CD4-positive, alpha-beta T cell treated with Interleukin-21 for 1 hour (primary cell): Measurements from ENCODE around the gene MICALL2.

ENCODE experiments used
- DNase-seq: peaks from one replicate; pipeline ENCODE4 v3.0.0-alpha.2; 2020

MICALL2 gene

DNA sequence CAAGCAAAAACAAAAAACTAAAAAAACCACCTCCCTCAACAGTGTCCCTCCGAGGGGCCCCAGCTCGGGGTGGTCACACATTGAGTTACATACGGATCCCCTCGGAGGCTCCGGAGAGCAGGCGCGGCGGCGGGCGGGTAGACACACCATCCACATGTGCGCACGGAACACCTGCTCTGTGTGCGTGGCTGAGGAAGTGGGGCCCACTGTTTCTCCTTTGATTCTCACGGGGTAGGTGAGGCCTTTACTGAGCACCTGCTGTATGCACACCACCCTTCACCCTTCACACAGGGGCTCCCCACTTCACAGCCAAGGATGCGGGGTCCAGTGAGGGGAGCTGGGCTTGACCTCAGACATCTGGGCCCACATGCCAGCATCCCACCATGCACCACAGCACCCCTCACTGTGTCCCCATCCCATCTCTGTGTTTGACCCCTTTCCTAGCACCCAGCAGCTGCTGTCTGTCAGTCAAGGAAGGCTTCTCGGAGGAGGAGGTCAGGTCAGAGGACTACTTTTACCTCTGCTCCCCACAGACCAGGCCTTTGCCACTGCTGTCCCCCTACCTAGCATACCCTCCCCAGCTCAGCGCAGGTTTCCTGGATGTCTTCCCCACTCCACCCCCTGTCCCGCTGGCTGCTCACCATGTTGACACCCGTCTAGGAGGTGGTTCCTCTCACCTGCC is 71.1 kb downstream of the MICALL2 start:
- DNase-seq = no peak

GRCh38 chr7:1387261-1387660 is 72.0 kb downstream of the MICALL2 start:
- DNase-seq = no peak

- DNase-seq = no peak
These were observed 72.5 kb downstream of the MICALL2 start for GRCh38 chr7:1386623-1387220.

GRCh38 chr7:1385809-1386622 is 73.3 kb downstream of the MICALL2 start:
- no peak for DNase-seq

DNA sequence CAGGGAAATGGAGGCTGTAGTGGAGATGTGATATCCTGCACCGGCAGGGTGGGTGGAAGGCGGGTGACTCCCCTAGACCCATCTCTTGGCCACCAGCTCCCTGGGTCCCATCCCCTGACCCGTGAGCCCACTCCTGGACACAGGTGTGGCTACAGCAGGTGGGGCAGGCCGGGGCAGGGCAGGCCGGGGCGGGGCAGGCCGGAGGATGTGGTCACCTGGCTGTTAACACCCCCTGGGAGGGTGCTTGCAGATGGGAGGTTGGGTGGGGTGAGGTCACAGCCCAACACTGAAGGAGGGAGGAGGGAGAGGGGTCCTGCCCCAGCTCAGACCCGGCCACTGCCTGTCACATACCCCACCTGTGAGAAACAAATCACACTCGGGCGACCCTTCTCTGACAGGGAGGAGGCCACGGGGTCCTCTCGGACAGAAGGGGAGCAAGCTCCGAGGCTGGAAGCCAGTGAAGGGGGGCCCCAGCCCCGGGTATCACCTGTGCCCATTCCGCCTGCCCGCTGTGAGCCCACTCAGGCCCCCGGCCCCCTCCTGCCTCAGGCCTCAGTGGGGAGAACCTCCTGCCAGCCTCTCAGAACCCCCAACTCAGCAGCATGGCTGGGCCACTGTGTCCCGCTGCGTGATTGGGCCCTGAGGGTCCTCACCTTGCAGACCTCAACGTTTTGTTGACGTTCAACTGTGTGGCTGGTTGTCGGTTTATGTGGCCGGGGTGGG is 74.0 kb downstream of the MICALL2 start:
- DNase-seq = no peak
